GM12865 (cell line): ENCODE measurements around the gene TDRD9.
A peak's percentile ranks its signal among the peaks of the same experiment; 100 is the strongest.

Source experiments
- DNase-seq: peaks from one replicate; pipeline ENCODE4 v3.0.0; 2010; ENCODE audit warnings: low read depth
- H3K4me3 ChIP-seq: 2 replicates; pipeline ENCODE4 v1.5.1; 2011; ENCODE audit warnings: mild to moderate bottlenecking, low read depth, low read length, control low read depth
- TF ChIP-seq, protein P1 (sequence below): IDR thresholded peaks from 2 replicates; pipeline ENCODE4 v1.5.1; 2011; ENCODE audit warnings: low read length, control low read depth, low read depth, inconsistent platforms; ENCODE audit not compliant: insufficient read depth; ENCODE audit errors: missing control alignments

The TDRD9 gene

DNA sequence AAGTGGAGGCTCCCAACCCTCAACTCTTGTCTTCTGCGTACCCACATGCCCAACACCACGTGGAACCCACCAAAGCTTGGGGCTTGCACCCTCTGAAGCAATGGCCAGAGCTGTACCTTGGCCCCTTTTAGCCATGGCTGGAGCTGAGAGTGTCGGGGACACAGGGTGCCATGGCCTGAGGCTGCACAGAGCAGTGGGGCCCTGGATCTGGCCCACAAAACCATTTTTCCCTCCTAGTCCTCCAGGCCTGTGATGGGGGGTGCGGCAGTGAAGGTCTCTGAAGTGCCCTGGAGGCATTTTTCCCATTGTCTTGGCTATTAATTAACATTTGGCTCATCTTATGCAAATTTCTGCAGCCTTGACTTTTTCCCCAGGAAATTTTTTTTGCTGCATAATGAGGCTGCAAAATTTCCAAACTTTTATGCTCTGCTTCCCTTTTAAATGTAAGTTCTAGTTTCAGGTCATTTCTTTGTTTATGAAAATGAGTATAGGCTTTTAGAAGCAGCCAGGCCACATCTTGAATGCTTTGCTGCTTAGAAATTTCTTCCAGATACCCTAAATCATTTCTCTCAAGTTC, 138.6 kb downstream of the TDRD9 start:
- no peak for DNase-seq
- TF ChIP-seq, protein P1, sequence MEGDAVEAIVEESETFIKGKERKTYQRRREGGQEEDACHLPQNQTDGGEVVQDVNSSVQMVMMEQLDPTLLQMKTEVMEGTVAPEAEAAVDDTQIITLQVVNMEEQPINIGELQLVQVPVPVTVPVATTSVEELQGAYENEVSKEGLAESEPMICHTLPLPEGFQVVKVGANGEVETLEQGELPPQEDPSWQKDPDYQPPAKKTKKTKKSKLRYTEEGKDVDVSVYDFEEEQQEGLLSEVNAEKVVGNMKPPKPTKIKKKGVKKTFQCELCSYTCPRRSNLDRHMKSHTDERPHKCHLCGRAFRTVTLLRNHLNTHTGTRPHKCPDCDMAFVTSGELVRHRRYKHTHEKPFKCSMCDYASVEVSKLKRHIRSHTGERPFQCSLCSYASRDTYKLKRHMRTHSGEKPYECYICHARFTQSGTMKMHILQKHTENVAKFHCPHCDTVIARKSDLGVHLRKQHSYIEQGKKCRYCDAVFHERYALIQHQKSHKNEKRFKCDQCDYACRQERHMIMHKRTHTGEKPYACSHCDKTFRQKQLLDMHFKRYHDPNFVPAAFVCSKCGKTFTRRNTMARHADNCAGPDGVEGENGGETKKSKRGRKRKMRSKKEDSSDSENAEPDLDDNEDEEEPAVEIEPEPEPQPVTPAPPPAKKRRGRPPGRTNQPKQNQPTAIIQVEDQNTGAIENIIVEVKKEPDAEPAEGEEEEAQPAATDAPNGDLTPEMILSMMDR: no peak
- no peak overlapping the region for H3K4me3 ChIP-seq

DNA sequence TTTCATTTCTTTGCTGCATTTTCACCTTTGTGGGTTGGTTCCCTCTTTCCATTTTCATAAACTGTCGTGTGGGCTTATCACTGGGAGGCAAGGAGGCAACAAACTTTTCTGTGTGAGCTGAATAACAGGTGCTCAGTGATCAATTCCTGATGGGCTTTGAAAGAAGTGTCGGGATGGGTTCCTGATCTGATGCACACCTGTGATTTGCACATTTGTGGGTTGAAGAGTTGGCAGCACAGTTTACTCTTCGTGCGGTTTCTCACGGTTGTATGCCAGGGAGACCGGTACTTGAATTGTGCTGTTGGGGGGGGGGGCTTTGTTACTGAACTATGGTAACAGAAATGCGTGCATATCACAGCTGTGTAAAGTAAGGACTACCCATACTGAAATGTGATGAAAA, 141.3 kb downstream of the TDRD9 start:
- DNase-seq: no peak
- H3K4me3 ChIP-seq: no peak overlapping the region
- TF ChIP-seq, protein P1: no peak

DNA sequence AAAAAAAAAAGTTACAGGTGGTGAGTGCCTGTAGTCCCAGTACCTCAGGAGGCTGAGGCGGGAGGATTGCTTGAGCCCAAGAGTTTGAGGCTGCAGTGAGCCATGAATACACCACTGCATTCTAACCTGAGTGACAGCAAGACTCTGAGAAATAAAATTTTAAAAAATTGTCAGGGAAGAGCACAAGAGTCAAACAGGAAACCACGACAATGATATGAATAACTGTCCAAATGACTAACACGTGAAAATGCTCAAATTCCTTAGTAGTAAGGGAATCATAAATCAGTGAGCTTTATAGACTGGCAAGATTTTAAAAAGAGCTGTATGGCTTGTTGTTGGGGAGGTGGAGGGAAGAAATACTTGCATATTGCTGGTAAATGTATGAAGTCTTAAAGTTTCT, 144.3 kb downstream of the TDRD9 start:
- no peak for DNase-seq
- no peak overlapping the region for H3K4me3 ChIP-seq
- TF ChIP-seq, protein P1: no peak

DNA sequence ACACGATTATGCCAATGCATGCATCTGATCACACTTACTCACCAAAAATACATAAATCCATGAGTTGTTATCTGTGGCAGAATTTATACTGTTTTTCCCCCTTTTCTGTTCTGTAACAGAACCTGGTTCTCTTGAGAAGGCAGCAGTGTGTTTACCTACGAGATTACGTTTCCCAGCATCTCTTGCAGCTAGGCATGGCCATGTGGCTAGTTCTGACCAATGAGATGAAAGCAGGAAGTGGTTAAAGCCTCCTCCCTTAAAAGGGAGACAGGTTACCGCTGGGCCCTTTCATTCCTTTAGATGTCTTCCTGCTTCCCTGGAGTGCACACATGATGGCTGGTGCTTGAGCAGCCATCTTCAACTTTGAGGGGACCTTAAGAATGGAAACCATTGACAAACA, 145.5 kb downstream of the TDRD9 start:
- TF ChIP-seq, protein P1: no peak
- H3K4me3 ChIP-seq: no peak overlapping the region
- DNase-seq: no peak

DNA sequence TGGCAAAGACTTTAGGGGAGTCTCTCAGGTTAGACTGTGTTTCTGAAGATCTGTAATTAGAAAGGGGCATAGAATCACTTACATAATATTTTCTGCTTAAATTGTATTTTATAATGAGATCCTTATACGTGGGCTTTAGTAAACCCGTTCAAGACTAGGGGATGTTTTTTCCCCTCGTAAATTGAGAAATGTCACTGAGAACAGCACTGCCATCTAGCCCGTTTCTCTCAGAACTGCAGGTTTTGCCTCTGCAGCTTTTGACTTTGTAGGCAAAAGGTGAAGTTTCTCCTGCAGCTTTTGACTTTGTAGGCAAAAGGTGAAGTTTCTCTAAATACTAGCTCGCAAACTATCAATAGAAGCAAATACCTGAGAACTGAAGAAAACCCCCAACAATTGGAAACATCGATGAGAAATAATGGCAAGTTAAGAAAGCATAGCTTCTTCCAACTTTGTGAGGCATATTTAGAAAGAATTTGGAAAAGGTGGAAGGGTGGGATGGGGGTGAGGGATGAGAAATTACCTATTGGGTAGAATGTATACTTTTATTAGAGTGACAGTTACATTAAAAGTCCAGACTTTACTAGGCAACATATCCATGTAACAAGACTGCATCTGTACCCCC, 147.4 kb downstream of the TDRD9 start:
- TF ChIP-seq, protein P1: no peak
- H3K4me3 ChIP-seq: no peak overlapping the region
- no peak for DNase-seq

DNA sequence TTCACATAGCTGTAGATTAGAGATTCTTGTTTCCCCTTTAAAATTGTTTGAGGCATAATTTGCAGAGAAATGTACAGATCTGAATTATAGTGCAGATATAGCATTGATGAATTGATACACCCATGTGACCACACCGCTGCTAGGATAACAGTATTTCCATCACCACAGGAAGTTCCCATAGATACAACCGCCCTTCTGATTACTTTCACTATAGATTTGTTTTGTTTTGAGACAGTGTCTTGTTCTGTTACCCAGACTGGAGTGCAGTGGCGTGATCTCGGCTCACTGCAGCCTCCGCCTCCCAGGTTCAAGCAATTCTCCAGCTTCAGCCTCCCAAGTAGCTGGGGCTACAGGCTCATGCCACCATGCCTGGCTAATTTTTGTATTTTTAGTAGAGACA, 148.5 kb downstream of the TDRD9 start:
- no peak for DNase-seq
- TF ChIP-seq, protein P1: no peak
- H3K4me3 ChIP-seq: no peak overlapping the region

DNA sequence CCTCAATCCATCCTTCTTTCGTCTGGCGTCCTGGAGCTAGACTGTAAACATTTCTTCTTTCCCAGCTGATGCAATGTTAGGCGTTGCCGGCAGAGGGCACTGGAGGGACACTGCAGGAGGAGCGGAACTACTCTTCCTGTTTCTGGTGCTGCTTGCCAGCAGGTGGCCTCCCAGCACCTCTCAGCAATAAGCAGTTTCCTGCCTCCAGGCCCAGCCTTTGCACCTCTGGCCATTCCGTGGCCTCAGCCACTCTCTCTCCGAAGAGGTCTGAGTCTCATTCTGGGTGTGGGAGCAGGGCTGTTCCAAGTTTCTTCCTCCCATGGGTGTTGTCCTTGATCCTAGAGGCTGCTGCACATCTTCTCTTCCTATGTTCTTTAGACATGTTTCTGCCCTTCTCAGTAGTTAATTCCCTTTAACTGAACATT, 149.8 kb downstream of the TDRD9 start:
- TF ChIP-seq, protein P1: peak; percentile 100

More for the DNA sequence above, 149.8 kb downstream of the TDRD9 start:
- no peak overlapping the region for H3K4me3 ChIP-seq
- peak; percentile 92 for DNase-seq
